NCI-H524 (cell line): Measurements from ENCODE around the gene CYTH4.

ENCODE experiments used
- DNase-seq, 2 experiments: peaks; one replicate each; lab custom pipeline; 2025; lab: John Stamatoyannopoulos, UW

The CYTH4 gene

GRCh38 chr22:37289156-37289735, 6.9 kb downstream of the CYTH4 start:
- no peak for DNase-seq

DNA sequence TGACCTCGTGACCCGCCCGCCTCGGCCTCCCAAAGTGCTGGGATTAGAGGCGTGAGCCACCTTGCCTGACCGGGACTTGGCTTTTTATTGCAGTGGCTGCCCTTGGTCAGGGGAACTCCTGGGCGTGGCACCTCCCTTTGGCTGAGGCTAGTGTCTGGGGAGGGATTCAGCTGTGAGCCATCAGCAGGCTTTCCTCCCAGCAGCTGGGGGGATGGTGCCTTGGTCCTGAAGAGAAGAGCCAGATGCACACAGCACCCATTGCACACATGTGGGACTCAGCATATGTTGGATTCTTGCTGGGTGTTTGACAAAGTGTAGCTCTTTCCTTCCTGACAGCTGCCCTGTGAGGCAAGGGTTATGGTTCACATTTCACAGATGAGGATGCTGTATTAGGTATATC, 8.4 kb downstream of the CYTH4 start:
- DNase-seq, result peak in 1 of 2 experiments; percentile 79

- no peak for DNase-seq
These were observed 9.4 kb downstream of the CYTH4 start for GRCh38 chr22:37291559-37292298.

DNA sequence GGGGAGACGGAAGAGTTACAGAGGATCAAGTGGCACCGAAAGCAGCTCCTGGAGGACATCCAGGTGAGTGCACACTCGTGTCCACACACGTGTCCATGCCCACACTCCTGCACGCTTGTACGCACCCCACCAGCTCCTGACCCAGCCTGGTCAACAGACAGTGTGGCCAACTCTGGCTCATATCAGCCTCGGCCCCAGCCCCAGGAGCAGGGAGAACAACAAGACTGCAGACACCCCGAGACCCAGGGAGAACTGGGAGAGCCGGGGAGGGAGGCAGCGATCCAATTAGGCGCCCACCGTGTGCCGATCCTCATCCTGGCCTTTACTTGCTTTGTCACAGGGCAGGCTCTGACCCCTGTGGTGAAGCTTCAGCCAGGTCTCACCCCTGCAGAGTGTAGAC, 10.3 kb downstream of the CYTH4 start:
- DNase-seq, result no peak

GRCh38 chr22:37293172-37293571, 10.9 kb downstream of the CYTH4 start:
- no peak for DNase-seq

GRCh38 chr22:37294747-37295146, 12.4 kb downstream of the CYTH4 start:
- DNase-seq, result no peak

- DNase-seq, result no peak
These were observed 13.0 kb downstream of the CYTH4 start for GRCh38 chr22:37295213-37295886.

- no peak for DNase-seq
These were observed 13.6 kb downstream of the CYTH4 start for GRCh38 chr22:37295946-37296345.

DNA sequence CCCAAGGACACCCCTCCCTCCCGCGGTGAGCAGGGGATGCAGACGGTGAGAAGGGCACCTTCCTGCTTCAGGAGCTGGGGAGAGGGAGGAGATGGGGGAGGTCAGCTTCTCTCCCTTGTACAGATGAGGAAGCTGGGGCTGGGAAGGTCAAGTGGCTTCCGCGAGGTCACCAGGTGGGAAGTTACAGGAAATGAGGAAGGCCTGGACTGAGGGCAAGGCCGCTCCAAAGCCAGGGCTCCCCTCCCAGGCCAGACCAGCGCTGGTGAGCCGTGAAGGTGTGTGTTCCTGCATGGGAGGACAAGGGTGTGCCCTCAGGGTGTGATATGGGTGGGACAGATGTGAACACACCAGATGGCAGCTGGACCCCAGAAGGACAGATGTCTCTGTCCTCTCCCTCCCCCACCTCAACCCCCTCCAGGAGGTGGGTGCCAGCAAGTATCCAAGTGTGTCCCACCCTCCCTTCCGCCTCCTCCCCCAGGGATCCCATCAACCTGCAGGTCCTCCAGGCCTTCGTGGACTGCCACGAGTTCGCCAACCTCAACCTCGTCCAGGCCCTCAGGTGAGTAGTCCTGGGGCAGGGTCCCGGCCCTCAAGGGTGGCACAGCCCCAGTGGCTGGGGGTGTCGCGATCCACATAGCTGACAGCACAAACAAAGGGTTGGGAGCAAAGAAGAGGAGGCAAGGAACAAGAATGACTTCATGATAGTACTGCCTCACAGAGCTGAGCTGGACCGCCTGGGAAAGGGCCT, 16.6 kb downstream of the CYTH4 start:
- no peak for DNase-seq

GRCh38 chr22:37299969-37300509, 17.7 kb downstream of the CYTH4 start:
- no peak for DNase-seq

DNA sequence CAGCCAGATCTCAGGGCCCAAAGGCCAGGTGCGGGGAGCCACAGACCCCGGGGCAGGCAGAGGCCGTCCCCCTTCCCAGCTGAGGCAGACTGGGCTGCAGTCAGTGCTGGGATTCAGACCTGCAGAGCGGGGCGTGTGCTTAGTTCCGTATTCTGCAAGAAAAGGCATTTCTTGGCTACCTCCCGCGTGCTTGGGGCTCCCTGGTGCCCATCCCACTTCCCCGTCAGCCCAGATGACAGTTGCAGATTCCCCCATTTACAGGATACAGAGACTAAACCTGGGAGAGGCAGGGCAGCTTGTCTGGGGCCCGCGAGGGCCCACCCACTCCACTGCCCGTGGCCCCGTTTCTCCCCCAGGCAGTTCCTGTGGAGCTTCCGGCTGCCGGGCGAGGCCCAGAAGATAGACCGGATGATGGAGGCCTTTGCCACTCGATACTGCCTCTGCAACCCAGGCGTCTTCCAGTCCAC, 18.3 kb downstream of the CYTH4 start:
- no peak for DNase-seq

DNA sequence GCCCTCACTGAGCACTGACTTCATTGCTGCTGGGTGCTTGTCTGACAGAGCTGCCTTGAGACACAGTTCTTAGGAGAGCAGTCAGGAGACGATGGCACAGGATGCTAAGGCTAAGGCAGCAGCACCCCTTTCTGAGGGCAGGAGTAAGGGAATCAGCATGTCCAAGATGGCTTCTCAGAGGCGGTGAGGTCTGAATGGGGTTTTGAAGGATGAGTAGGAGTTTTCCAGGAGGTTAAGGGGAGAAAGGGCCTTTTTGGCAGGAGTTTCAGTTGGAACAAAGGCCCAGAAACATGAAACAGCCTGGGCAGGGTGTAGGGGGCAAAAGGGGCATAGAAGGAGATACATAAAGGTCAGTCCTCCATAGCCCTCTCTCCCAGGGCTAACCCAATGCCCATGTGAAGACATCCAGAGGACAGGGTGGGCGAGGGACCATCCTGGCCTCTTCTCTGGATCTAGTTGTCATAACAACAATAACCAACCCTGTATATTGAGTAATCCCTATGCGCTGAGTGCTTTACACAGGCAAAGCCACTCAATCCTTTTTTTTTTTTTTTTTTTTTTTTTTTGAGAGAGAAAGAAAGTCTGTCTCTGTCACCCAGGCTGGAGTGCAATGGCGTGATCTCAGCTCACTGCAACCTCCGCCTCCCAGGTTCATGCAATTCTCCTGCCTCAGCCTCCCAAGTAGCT, 19.0 kb downstream of the CYTH4 start:
- no peak for DNase-seq

DNA sequence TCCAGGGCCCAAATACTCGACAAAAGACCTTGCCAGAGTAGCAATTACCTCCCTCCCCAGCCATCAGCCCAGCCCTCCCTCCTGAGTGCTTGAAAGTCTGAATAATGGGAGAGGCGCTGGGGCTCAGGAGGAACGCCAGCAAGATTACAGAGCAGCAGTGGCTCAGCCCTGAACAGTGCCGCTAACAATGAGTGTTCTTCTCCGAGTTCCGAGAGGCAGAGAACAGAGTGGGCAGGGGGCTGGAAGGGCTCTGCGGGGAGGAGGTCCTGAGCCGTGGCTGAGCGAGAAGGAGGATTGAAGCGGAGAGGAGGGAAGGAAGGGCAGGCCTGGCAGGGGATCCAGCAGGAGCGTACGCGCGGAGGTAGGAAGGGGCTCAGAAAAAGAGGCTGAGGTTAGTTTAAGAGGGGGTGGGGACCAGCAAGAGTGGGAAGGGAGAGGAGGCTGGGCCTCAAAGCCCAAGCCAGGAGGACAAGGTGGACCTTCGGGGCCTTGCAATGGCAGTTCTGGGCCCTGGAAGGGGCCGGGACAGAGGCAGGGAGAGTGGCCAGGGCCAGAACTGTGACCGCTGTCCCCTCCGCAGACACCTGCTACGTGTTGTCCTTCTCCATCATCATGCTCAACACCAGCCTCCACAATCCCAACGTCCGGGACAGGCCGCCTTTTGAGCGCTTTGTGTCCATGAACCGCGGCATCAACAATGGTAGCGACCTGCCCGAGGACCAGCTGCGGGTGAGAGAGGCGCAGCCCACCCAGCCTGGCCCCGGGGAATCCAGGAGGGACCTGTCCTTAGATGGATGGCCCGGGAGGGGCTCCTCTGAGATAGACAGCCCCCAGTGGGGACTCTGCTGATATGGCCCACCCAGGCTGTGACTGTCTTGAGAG, 20.6 kb downstream of the CYTH4 start:
- DNase-seq, result no peak

- no peak for DNase-seq
These were observed 21.5 kb downstream of the CYTH4 start for GRCh38 chr22:37303821-37304274.

- DNase-seq, result no peak
These were observed 22.5 kb downstream of the CYTH4 start for GRCh38 chr22:37304595-37305343.

DNA sequence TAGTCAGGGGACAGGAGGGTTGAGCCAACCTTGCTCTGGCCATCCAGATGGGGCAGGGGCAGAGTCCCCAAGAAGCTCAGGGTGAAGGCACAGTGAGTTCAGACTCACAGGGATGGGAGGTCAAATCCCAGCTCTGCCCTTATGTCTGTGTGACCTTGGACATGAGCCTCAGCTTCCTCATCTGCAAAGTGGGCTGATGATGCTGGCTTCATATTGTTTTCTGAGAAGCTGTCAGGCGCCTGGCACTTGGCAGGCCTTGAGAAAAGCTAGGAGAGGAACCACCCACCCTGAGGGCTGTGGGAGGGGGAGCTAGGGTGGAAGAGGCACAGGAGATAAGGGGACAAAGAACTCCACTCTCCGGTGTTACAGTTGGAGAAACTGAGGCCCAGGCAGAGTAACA, 23.6 kb downstream of the CYTH4 start:
- DNase-seq, result no peak

DNA sequence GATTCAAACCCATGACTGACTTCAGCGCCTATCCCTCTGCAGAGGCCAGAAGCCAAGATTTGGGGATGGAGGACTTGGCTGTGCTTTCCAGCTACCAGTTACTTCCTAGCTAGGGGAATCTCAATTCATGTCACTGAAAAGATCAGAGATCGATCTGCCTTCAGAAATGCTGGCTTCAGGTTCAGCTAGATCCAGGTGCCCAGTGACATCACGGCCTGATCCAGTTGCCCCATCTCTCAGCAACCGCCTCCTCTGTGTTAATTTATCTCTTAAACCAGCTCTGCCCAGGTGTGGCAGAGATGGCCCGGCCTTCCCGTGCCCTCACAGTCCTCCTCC, 24.2 kb downstream of the CYTH4 start:
- DNase-seq, result no peak

DNA sequence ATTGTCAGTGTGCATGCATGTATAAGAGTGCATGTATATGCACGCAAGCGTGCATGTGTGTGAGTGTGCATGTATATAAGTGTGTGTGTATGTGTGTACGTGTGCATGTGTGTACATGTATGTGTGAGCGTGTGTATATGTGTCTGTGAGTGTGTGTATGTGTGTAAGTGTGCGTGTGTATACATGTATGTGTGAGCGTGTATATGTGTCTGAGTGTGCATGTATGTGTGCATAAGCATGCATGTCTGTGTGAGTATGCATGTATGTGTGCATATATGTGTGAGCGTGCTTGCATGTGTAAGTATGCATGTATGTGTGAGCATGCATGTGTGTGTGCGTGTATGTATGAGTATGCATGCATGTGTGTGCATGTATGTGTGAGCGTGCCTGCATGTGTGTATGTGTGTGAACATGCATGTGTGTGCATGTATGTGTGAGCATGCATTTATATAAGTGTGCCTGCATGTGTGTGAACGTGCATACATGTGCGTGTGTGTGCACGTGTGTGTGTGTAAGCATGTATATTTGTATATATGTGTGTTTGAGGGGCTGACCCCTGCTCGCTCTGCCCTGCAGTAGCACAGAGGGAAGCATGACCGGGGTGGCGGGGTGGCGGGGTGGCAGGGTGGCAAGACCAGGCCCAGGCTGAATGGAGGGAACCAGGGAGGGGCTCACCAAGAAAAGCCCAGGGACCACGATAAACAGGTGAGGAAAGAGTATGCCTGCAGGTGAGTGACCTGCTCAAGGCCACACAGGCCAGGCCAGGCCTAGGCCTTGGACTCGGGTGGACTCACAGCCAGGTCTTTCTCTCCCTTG, 26.3 kb downstream of the CYTH4 start:
- no peak for DNase-seq
